RWPE1 (cell line): Measurements from ENCODE around the gene TMED1.

Source experiments
- CTCF ChIA-PET: fragments of 350-600 bp; sonication (Branson Sonifier 250); formaldehyde crosslinking; extraction: SDS; loops from one replicate; lab custom pipeline; 2021; lab: Yijun Ruan, JAX
- POLR2A ChIA-PET: fragments of 400-600 bp; formaldehyde crosslinking; extraction: SDS; loops from one replicate; lab custom pipeline; 2020; ENCODE audit warnings: antibody characterized with exemption; ENCODE audit not compliant: low non-redundant PET; lab: Yijun Ruan, JAX
- DNase-seq: peaks from one replicate; pipeline ENCODE4 v3.0.0; 2012; ENCODE audit warnings: low spot score
- H3K27ac ChIP-seq: fragments of 450-650 bp; 2 replicates; pipeline ENCODE4 v1.5.1; 2017
- TF ChIP-seq, protein P1 (sequence below): fragments of 450-650 bp; conservative IDR thresholded peaks from 2 replicates; pipeline ENCODE4 v1.5.1; 2017; ENCODE audit warnings: low read depth, mild to moderate bottlenecking

TMED1 gene

DNA sequence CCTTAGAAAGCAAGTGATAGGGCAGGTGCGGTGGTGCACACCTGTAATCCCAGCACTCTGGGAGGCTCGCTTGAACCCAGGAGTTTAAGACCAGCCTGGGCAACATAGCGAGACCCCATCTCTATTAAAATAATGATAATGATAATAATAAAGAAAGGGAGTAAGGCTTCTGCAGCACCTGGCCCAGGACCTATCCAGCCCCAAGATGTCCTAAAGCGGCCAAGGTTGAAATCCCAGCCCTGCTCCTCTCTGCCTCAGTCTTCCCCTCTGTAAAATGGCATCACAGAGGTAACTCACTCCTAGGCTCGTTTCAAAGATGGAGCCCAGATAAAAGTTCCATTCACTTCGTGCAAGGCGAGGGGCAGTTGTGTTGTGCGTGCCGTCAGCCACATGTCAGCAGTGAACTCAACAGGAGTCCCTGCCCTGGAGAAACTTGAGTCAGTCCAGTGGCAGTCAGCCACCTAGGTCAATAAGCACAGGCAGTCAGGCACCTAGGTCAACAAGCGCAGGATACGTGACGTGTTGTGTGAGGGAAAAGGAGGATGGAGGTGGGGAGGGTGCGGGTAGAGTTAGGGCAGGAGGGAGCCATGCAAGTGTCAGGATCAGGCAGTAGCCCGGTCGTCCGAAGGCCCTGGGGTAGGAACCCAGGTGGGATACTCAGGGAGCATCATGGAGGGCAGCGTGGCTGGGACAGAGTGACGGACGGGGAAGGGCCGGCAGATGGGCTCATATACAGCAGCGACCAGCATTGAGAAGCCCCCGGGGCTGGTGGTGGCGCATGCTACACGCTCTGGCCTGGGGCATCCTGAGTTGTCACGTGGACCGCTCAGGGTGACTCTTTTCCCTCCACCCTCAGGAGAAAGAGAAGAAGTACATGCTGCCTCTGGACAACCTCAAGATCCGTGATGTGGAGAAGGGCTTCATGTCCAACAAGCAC lies 16.6 kb downstream of the TMED1 start:
- no peak overlapping the region for H3K27ac ChIP-seq
- CTCF ChIA-PET, result interaction anchor here (1.2 kb wide), 1 partner anchor 23 kb away, joined by 4 read pairs; no protein-coding TSS in a partner anchor
- POLR2A ChIA-PET, result no interaction called here
- no peak for DNase-seq
- TF ChIP-seq, protein P1, sequence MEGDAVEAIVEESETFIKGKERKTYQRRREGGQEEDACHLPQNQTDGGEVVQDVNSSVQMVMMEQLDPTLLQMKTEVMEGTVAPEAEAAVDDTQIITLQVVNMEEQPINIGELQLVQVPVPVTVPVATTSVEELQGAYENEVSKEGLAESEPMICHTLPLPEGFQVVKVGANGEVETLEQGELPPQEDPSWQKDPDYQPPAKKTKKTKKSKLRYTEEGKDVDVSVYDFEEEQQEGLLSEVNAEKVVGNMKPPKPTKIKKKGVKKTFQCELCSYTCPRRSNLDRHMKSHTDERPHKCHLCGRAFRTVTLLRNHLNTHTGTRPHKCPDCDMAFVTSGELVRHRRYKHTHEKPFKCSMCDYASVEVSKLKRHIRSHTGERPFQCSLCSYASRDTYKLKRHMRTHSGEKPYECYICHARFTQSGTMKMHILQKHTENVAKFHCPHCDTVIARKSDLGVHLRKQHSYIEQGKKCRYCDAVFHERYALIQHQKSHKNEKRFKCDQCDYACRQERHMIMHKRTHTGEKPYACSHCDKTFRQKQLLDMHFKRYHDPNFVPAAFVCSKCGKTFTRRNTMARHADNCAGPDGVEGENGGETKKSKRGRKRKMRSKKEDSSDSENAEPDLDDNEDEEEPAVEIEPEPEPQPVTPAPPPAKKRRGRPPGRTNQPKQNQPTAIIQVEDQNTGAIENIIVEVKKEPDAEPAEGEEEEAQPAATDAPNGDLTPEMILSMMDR, result no peak

DNA sequence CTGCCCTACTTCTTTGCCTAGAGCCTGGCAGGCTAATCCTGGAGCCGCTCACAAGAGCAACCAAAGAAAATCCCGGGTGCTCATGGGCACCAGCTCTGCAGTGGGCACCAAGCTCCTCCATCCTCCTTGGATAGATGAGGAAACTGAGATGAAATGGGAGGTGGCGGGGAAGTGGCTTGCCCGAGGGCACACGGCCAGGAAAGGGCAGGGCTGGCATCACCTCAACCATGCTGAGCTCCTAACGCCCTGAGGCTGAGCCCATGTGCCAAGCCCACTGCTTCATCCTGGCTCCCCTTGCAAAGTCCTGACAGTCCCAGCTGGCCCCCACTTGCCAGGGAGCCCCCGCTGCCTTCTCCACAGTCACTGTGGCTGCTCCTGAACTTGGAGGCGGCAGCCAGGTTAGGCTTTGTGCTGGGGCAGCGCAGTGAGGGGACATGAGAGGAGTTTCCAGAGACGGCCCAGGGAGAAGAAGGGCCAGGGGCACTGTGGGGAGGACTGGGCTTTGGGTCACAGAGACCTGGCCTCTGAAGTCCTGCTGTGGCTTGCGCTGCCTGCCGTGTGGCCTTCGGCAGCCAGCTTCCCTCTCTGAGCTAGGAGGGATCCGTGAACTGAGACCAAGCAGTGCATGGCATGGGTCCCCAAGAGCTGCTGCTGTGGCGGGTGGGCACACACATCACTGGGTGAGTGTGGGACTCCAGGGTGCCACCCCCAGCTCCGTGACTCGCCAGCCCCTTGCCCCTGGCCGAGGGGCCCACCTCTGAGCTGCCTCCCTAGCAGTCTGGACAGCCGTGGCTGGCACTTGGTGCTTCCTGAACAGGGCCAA lies 17.5 kb downstream of the TMED1 start:
- CTCF ChIA-PET, result interaction anchor here (0.5 to 0.7 kb wide), 3 partner anchors 10 to 103 kb away, joined by 3 to 6 read pairs (median 3); no protein-coding TSS in a partner anchor
- TF ChIP-seq, protein P1, result no peak
- DNase-seq, result no peak
- H3K27ac ChIP-seq, result peak overlapping the region; percentile 28
- POLR2A ChIA-PET, result no interaction called here

DNA sequence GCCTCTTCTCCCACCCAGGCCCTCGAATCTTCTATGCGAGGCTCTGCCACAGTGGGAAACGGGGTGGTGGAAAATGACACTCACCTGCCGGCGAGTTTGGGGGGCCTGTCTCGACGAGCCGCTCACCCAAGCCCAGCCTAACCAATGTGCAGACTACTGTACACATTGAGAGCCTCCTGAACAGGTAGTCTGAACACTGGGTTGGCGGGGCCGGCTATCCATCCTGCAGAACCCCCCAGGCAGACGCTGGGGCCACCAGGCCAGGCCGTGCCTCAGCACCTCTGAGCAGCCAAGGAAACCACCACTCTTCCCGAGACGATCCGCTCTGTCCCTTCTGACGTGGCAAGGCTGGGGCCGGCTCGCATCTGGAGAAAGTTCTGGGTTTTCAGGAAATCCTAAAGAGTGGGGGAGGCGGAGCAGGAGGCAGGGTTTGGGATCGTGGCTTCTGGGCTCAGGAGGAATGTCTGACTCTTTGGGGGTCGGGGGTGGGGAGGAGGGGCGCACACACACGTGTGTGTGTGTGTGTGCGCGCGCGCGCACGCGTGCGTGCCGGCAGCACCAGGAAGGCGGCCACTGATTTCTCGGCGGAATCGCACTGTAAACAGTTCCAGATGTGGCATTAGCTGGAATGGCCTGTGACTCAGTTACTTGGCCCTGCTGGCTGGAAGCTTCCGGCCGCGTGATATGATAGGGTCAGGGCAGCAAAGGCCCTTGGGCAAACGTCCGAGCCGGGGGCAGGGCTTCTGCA lies 18.5 kb downstream of the TMED1 start:
- TF ChIP-seq, protein P1, result no peak
- no peak for DNase-seq
- peak overlapping the region; percentile 28 for H3K27ac ChIP-seq
- ChIA-PET POLR2A (no interaction called here), CTCF (interaction anchor here (0.7 kb wide), 1 partner anchor 9 kb away, joined by 3 read pairs; no protein-coding TSS in a partner anchor)

DNA sequence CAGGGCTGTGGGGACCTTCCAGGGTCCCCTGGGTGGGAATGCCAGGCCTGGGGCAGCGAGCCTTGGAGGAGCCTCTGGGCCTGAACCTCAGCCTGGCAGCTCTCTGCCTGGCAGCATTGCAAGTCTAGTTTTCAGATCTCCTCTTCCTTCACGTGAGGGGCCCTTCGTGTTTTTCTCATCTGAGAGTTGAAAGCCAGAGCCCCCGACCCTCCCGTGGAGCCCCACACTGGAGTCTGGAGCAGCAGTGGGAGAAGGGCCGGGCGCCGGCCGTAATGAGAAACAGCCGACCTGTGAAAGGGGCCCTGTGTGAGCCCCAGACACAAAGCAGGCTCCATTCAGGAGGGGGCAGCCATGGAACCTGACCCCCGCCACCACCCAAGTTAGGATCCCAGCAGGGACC lies 19.3 kb downstream of the TMED1 start:
- TF ChIP-seq, protein P1, result no peak
- peak overlapping the region; percentile 14 for H3K27ac ChIP-seq
- POLR2A ChIA-PET, result no interaction called here
- CTCF ChIA-PET, result no interaction called here
- no peak for DNase-seq

DNA sequence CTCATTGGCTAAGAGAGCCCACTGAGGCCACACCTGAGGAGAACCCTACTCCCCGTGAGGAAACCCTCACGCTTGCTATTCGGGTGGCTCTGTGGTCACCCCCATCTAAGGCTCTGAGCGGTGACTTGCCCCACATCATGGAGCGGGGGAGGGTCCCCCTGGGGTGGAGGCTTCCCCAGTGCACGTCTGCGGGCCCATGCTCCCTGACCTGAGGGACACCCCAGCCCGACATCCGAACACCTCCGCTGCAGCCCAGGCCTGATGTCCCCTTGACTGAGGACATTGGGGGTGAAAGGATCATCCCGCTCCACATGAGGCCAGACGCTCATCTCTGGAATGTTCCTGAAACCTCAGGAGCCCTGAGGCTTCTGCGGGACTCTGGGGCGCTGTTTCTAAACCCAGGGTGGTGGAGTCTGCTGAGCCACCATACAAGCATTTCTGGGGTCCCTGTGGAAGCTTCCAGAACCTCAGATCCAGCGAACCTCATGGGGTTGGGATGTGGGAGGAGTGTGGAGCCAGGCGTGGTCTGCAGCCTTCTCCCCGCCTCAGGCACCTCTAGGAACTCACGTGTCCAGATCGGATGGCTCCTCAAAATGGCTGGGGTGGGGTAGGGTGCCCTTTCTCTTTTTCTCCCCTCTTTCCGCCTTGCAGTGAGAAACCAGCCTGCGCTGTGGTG lies 19.9 kb downstream of the TMED1 start:
- CTCF ChIA-PET, result no interaction called here
- TF ChIP-seq, protein P1, result no peak
- POLR2A ChIA-PET, result no interaction called here
- peak overlapping the region; percentile 14 for H3K27ac ChIP-seq
- no peak for DNase-seq
